CD14-positive monocyte (primary cell): ENCODE results near the gene CEBPE. TPM values are rescaled to one million over a fixed set of nuclear protein-coding genes. Genes with fewer than 3 reads are reported as not detected.

ENCODE experiments used
- DNase-seq, 3 donors: peaks; one replicate each; pipeline ENCODE4 v3.0.0-alpha.2; 2011 to 2022
- H2AFZ ChIP-seq: 2 replicates; pipeline ENCODE4 v1.6.0; 2012; ENCODE audit warnings: mild to moderate bottlenecking, low read depth, low read length, inconsistent platforms; ENCODE audit not compliant: insufficient read depth, poor library complexity, severe bottlenecking
- H3K27ac ChIP-seq, 2 donors: 1 replicate in 1 of 2; 2 replicates in 1 of 2; pipeline ENCODE4 v1.5.1; 2012 to 2013; ENCODE audit warnings: low read length in 2 of 2, control low read depth in 1 of 2, inconsistent platforms in 1 of 2, low read depth in 1 of 2, mild to moderate bottlenecking in 1 of 2
- H3K27me3 ChIP-seq, 2 donors: one replicate each; pipeline versions ENCODE4 v1.6.0 to v1.6.1; 2011 to 2013; ENCODE audit warnings: low read length in 2 of 2; ENCODE audit not compliant: control insufficient read depth in 2 of 2, insufficient read depth in 2 of 2
- H3K36me3 ChIP-seq, 2 donors: replicated peaks in 1 of 2; 1 replicate in 1 of 2; 2 replicates in 1 of 2; pipeline versions ENCODE4 v1.5.1 to v1.6.1; 2012 to 2013; ENCODE audit warnings: low read length in 2 of 2, control low read depth in 1 of 2, inconsistent platforms in 1 of 2, mild to moderate bottlenecking in 1 of 2; ENCODE audit not compliant: insufficient read depth in 2 of 2, control insufficient read depth in 1 of 2
- H3K4me1 ChIP-seq, 2 donors: 1 replicate in 1 of 2; 2 replicates in 1 of 2; pipeline versions ENCODE4 v1.5.1 to v1.6.1; 2012 to 2013; ENCODE audit warnings: low read length in 2 of 2, control low read depth in 1 of 2, inconsistent platforms in 1 of 2, mild to moderate bottlenecking in 1 of 2, moderate library complexity in 1 of 2; ENCODE audit not compliant: insufficient read depth in 2 of 2, control insufficient read depth in 1 of 2
- H3K4me2 ChIP-seq: replicated peaks from 2 replicates; pipeline ENCODE3; 2012; ENCODE audit warnings: low read length, moderate library complexity, mild to moderate bottlenecking; ENCODE audit not compliant: poor library complexity, severe bottlenecking; ENCODE audit errors: extremely low read depth
- H3K4me3 ChIP-seq, 3 experiments: fragments of 200-600 bp in 1 of 3; sonication (generic) in 1 of 3; replicated peaks in 1 of 3; 1 replicate in 2 of 3; 2 replicates in 1 of 3; pipeline ENCODE4 v1.5.1; 2011 to 2013; ENCODE audit warnings: low read length in 3 of 3, mild to moderate bottlenecking in 3 of 3, control low read depth in 2 of 3, low read depth in 2 of 3, inconsistent platforms in 1 of 3, moderate library complexity in 1 of 3
- H3K79me2 ChIP-seq: 2 replicates; pipeline ENCODE4 v1.6.0; 2012; ENCODE audit warnings: mild to moderate bottlenecking, control low read depth, inconsistent platforms, low read length, moderate library complexity; ENCODE audit not compliant: insufficient read depth
- H3K9ac ChIP-seq: 2 replicates; pipeline ENCODE4 v1.6.0; 2017; ENCODE audit warnings: low read length, mild to moderate bottlenecking; ENCODE audit not compliant: insufficient read depth, poor library complexity, severe bottlenecking
- H3K9me3 ChIP-seq, 2 donors: replicated peaks in 1 of 2; 1 replicate in 1 of 2; 2 replicates in 1 of 2; pipeline versions ENCODE4 v1.5.1 to v1.6.1; 2012 to 2013; ENCODE audit warnings: low read length in 2 of 2, control low read depth in 1 of 2; ENCODE audit not compliant: control insufficient read depth in 1 of 2, insufficient read depth in 1 of 2
- H4K20me1 ChIP-seq: 2 replicates; pipeline ENCODE4 v1.6.0; 2012; ENCODE audit warnings: mild to moderate bottlenecking, low read length, control low read depth, moderate library complexity; ENCODE audit not compliant: insufficient read depth
- H3K27ac Mint-ChIP-seq, 7 donors: one replicate each; pipeline ENCODE4 v1.8.0; 2020; ENCODE audit warnings: mild to moderate bottlenecking in 7 of 7, mixed read lengths in 7 of 7, moderate library complexity in 6 of 7, inconsistent platforms in 2 of 7
- H3K27me3 Mint-ChIP-seq, 3 donors: one replicate each; pipeline ENCODE4 v1.8.0; 2021 to 2022; ENCODE audit warnings: low read depth in 3 of 3, mild to moderate bottlenecking in 3 of 3, mixed read lengths in 3 of 3, moderate library complexity in 3 of 3, inconsistent platforms in 1 of 3
- H3K36me3 Mint-ChIP-seq, 2 donors: one replicate each; pipeline ENCODE4 v1.8.0; 2020; ENCODE audit warnings: mixed read lengths in 2 of 2, inconsistent platforms in 1 of 2, mild to moderate bottlenecking in 1 of 2
- H3K4me1 Mint-ChIP-seq: one replicate; pipeline ENCODE4 v1.8.0; 2020; ENCODE audit warnings: mild to moderate bottlenecking, mixed read lengths
- H3K4me3 Mint-ChIP-seq, 2 donors: one replicate each; pipeline ENCODE4 v1.8.0; 2020; ENCODE audit warnings: mild to moderate bottlenecking in 2 of 2, mixed read lengths in 2 of 2, moderate library complexity in 1 of 2
- H3K9me3 Mint-ChIP-seq, 7 donors: one replicate each; pipeline ENCODE4 v1.8.0; 2020 to 2022; ENCODE audit warnings: mixed read lengths in 7 of 7, mild to moderate bottlenecking in 6 of 7, moderate library complexity in 6 of 7, inconsistent platforms in 2 of 7
- WGBS: methylation state at CpG from one replicate; pipeline ENCODE4 v1.1.5; 2013; ENCODE audit warnings: missing lambda C conversion rate; ENCODE audit not compliant: insufficient coverage; 5-methylcytosine and 5-hydroxymethylcytosine counted together
- intact Hi-C, 2 donors: fragments of 100-400 bp; cut with micrococcal nuclease; formaldehyde crosslinking; loops; one replicate each; pipeline versions ENCODE4 v1.15.0 to v1.15.1; 2023
- polyA plus RNA-seq, 3 donors: library from polyadenylated mRNA; depleted of rRNA in 1 of 3; unstranded in 2 of 3; stranded (reverse) in 1 of 3; fragments of 300-500 nt in 2 of 3; fragments of >200 nt in 1 of 3; fragmentation: Illumina TruSeq in 2 of 3; gene quantifications; 1 replicate in 2 of 3; 2 replicates in 1 of 3; pipeline ENCODE4 v1.2.3, GENCODE V29; 2012 to 2021
- TF ChIP-seq, protein P1 (sequence below): fragments of 200-600 bp; IDR thresholded peaks from one replicate; pipeline ENCODE4 v1.8.0; 2022; ENCODE audit warnings: antibody characterized with exemption, mild to moderate bottlenecking

The CEBPE gene
- polyA plus RNA-seq, 3 donors, result 0.73 to 1.5 (median 1.3) TPM

DNA sequence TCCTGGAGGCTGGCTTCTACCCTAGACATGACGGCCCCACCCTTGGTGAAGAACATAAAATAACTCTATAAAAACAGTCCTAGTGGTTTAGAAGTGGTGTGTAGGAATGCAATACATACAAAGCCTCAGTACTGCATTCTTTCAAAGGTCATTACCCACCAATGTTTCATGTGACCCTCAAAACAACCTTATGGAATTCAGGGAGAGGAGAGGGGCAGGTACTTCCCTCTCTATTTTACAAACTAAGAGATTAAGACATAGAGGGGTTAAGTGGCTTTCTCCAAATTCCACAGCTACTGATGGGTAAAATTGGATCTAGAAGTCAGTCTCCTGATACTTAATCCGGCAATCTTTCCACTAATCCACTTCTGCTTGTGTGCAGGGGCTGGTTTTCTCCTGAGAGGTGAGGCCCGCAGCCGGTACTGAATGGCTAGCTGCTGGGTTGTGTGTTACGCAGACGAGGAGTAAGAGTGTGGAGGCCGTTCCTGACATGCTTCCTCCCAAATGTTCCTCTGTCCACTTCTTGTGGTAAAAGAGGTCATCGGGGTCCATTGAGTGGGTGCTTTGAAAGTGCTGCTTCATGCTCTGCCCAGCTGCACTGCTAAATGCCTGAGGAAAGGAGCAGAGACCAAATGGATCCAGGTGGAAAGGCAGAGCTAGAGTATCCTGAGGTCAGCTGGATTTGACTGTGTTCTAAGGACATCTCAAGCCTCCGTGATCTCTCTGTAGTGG is 48.2 kb upstream of the CEBPE start:
- TF ChIP-seq, protein P1, sequence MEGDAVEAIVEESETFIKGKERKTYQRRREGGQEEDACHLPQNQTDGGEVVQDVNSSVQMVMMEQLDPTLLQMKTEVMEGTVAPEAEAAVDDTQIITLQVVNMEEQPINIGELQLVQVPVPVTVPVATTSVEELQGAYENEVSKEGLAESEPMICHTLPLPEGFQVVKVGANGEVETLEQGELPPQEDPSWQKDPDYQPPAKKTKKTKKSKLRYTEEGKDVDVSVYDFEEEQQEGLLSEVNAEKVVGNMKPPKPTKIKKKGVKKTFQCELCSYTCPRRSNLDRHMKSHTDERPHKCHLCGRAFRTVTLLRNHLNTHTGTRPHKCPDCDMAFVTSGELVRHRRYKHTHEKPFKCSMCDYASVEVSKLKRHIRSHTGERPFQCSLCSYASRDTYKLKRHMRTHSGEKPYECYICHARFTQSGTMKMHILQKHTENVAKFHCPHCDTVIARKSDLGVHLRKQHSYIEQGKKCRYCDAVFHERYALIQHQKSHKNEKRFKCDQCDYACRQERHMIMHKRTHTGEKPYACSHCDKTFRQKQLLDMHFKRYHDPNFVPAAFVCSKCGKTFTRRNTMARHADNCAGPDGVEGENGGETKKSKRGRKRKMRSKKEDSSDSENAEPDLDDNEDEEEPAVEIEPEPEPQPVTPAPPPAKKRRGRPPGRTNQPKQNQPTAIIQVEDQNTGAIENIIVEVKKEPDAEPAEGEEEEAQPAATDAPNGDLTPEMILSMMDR, result no peak
- Mint-ChIP-seq H3K4me1 (peaks cover 37% of the 10 kb centered on the region), H3K4me3 (no peak overlapping the region), H3K27ac (peak overlapping the region in 4 of 7 donors; percentile 46 to 74 (median 54)), H3K9me3 (no peaks in the 10 kb centered on the region), H3K36me3 (no peaks in the 10 kb centered on the region), H3K27me3 (peaks cover 0 to 4% (median 1%) of the 10 kb centered on the region in 3 donors)
- Histone ChIP-seq H4K20me1 (no peaks in the 10 kb centered on the region), H3K9ac (no peak overlapping the region), H3K27me3 (no peaks in the 10 kb centered on the region), H2AFZ (peak overlapping the region; percentile 58), H3K4me3 (no peak overlapping the region), H3K36me3 (no peaks in the 10 kb centered on the region), H3K4me1 (peaks cover 35 to 39% of the 10 kb centered on the region in 2 donors), H3K27ac (peak overlapping the region; percentile 14 to 26), H3K4me2 (no peak overlapping the region), H3K79me2 (no peaks in the 10 kb centered on the region), H3K9me3 (no peaks in the 10 kb centered on the region)
- intact Hi-C loops, result no loop called here
- no peak for DNase-seq
- WGBS, result 67% methylated on average over 1 of the region's 9 CpGs

DNA sequence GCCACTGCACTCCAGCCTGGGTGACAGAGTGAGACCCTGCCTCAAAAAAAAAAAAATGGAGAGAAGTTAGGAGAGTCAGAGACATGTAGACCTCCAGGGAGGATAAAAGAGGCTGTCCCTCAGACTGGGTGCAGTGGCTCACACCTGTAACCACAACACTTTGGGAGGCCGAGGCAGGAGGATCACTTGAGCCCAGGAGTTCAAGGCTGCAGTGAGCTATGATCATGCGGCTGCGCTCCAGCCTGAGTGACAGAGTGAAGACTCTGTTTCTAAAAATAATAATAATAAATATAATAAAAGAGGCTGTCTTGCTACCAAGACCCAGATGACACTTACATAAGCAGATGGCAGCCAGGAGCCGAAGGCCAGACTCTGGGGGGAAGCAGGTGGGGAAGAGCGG is 45.9 kb upstream of the CEBPE start:
- no peaks in the 10 kb centered on the region for H4K20me1 ChIP-seq
- TF ChIP-seq, protein P1, result no peak
- peaks cover 50 to 56% of the 10 kb centered on the region in 2 donors for H3K4me1 ChIP-seq
- 94% methylated on average over 2 of the region's 5 CpGs for WGBS
- no peak overlapping the region for H3K4me2 ChIP-seq
- H3K4me1 Mint-ChIP-seq, result peaks cover 51% of the 10 kb centered on the region
- H3K4me3 ChIP-seq, result no peak overlapping the region
- no peaks in the 10 kb centered on the region for H3K79me2 ChIP-seq
- peaks cover 0 to 3% of the 10 kb centered on the region in 2 donors for H3K36me3 Mint-ChIP-seq
- H3K9me3 Mint-ChIP-seq, result peaks cover 0 to 2% (median 0%) of the 10 kb centered on the region in 7 donors
- no peak overlapping the region for H3K27ac ChIP-seq
- no peak overlapping the region for H3K4me3 Mint-ChIP-seq
- H3K36me3 ChIP-seq, result no peaks in the 10 kb centered on the region
- no peaks in the 10 kb centered on the region for H3K9me3 ChIP-seq
- no peak overlapping the region for H3K27ac Mint-ChIP-seq
- no peaks in the 10 kb centered on the region for H3K27me3 ChIP-seq
- no peak for DNase-seq
- peaks cover 0 to 3% (median 1%) of the 10 kb centered on the region in 3 donors for H3K27me3 Mint-ChIP-seq
- no peak overlapping the region for H2AFZ ChIP-seq
- H3K9ac ChIP-seq, result no peak overlapping the region
- intact Hi-C loops, result no loop called here
